Breast epithelium (tissue), 3 donors: Measurements from ENCODE around the gene CEACAM7.

Experiments used
- CTCF ChIP-seq, 3 donors: fragments of 450-650 bp; IDR thresholded peaks; one replicate each; pipeline ENCODE4 v1.5.1; 2016 to 2017; ENCODE audit warnings: antibody characterized with exemption in 3 of 3, mild to moderate bottlenecking in 3 of 3, moderate library complexity in 3 of 3
- POLR2AphosphoS5 ChIP-seq, 3 donors: sonication (generic); formaldehyde crosslinking; IDR thresholded peaks; one replicate each; pipeline ENCODE4 v1.6.1; 2017; ENCODE audit warnings: antibody characterized with exemption in 3 of 3

GRCh38 chr19:41688687-41689086, 617 bp upstream of the CEACAM7 start:
- TF ChIP-seq POLR2AphosphoS5 (IDR thresholded peaks at IDR 0.05): no peak
- no peak for TF ChIP-seq CTCF (IDR thresholded peaks at IDR 0.05)
